OCI-LY3 (cell line): ENCODE results near the gene AGAP1.

Source experiments
- CTCF ChIP-seq: fragments of 200-600, 300-600 bp; sonication (generic); IDR thresholded peaks from 2 replicates; pipeline ENCODE4 v1.5.1; 2014; ENCODE audit warnings: antibody characterized with exemption, low read length, low read depth
- EZH2phosphoT487 ChIP-seq: fragments of 200-600 bp; shearing (Covaris generic); IDR thresholded peaks from 2 replicates; pipeline ENCODE4 v1.6.1; 2018; ENCODE audit warnings: antibody characterized with exemption, mixed run types, low read depth

- TF ChIP-seq CTCF (no peak), EZH2phosphoT487 (no peak)
These were observed 236.3 kb downstream of the AGAP1 start for GRCh38 chr2:235730115-235730514.
